Liver (tissue), 9 donors: ENCODE measurements around the gene GRAMD2B. TPM values are rescaled to one million over a fixed set of nuclear protein-coding genes. Genes with fewer than 3 reads are reported as not detected.

ENCODE experiments used
- DNase-seq: peaks from one replicate; pipeline ENCODE4 v3.0.0-alpha.2; 2017; ENCODE audit warnings: low spot score
- H3K27ac ChIP-seq, 2 donors: one replicate each; pipeline ENCODE4 v1.7.0; 2013; ENCODE audit warnings: inconsistent platforms in 2 of 2, low read length in 2 of 2, control low read depth in 1 of 2, low read depth in 1 of 2, mild to moderate bottlenecking in 1 of 2
- H3K27me3 ChIP-seq, 4 donors: one replicate each; pipeline versions ENCODE4 v1.6.1 to v1.7.0; 2013; ENCODE audit warnings: low read length in 3 of 4, inconsistent platforms in 1 of 4, mild to moderate bottlenecking in 1 of 4, moderate library complexity in 1 of 4; ENCODE audit not compliant: control insufficient read depth in 4 of 4, insufficient read depth in 4 of 4
- H3K36me3 ChIP-seq, 4 donors: one replicate each; pipeline versions ENCODE4 v1.6.1 to v1.7.0; 2013; ENCODE audit warnings: low read length in 3 of 4, mild to moderate bottlenecking in 3 of 4, low read depth in 1 of 4, moderate library complexity in 1 of 4; ENCODE audit not compliant: control insufficient read depth in 4 of 4, insufficient read depth in 3 of 4
- H3K4me1 ChIP-seq, 4 donors: one replicate each; pipeline versions ENCODE4 v1.6.1 to v1.7.0; 2013; ENCODE audit warnings: low read length in 3 of 4, mild to moderate bottlenecking in 3 of 4, moderate library complexity in 1 of 4; ENCODE audit not compliant: control insufficient read depth in 4 of 4, insufficient read depth in 4 of 4
- H3K4me3 ChIP-seq, 3 donors: one replicate each; pipeline versions ENCODE4 v1.6.1 to v1.7.0; 2013; ENCODE audit warnings: low read length in 3 of 3, control low read depth in 1 of 3, low read depth in 1 of 3, mild to moderate bottlenecking in 1 of 3
- H3K9ac ChIP-seq, 2 donors: one replicate each; pipeline ENCODE4 v1.7.0; 2013; ENCODE audit warnings: low read length in 2 of 2, mild to moderate bottlenecking in 2 of 2, moderate library complexity in 2 of 2, control low read depth in 1 of 2, low read depth in 1 of 2
- H3K9me3 ChIP-seq, 4 donors: one replicate each; pipeline versions ENCODE4 v1.6.1 to v1.7.0; 2013; ENCODE audit warnings: low read length in 3 of 4; ENCODE audit not compliant: control insufficient read depth in 4 of 4
- ATF3 ChIP-seq: IDR thresholded peaks from 2 replicates; pipeline ENCODE4 v1.6.1; 2016; ENCODE audit warnings: antibody characterized with exemption
- CTCF ChIP-seq: fragments of 150-350 bp; IDR thresholded peaks from 2 replicates; pipeline ENCODE4 v1.5.1; 2017; ENCODE audit warnings: improper control_type of control experiment, low read depth, low read length; ENCODE audit not compliant: missing input control
- EGR1 ChIP-seq, 2 donors: IDR thresholded peaks; 2 replicates each; pipeline ENCODE4 v1.6.1; 2016 to 2018; ENCODE audit warnings: antibody characterized with exemption in 2 of 2, low read depth in 2 of 2
- FOXA2 ChIP-seq: IDR thresholded peaks from 2 replicates; pipeline ENCODE4 v1.6.1; 2016; ENCODE audit warnings: antibody characterized with exemption
- GABPA ChIP-seq, 2 donors: IDR thresholded peaks in 1 of 2; conservative IDR thresholded peaks in 1 of 2; 2 replicates each; pipeline ENCODE4 v1.6.1; 2016; ENCODE audit warnings: antibody characterized with exemption in 2 of 2, mild to moderate bottlenecking in 1 of 2, moderate library complexity in 1 of 2
- HNF4A ChIP-seq, 2 donors: conservative IDR thresholded peaks; 2 replicates each; pipeline ENCODE4 v1.6.1; 2016; ENCODE audit warnings: antibody characterized with exemption in 2 of 2, mild to moderate bottlenecking in 2 of 2
- HNF4G ChIP-seq: IDR thresholded peaks from 2 replicates; pipeline ENCODE4 v1.6.1; 2016; ENCODE audit warnings: antibody characterized with exemption
- JUND ChIP-seq, 2 donors: IDR thresholded peaks; 2 replicates each; pipeline ENCODE4 v1.6.1; 2016; ENCODE audit warnings: antibody characterized with exemption in 2 of 2
- NR2F2 ChIP-seq: IDR thresholded peaks from 2 replicates; pipeline ENCODE4 v1.6.1; 2016; ENCODE audit warnings: antibody characterized with exemption
- RAD21 ChIP-seq, 2 donors: IDR thresholded peaks; 2 replicates each; pipeline ENCODE4 v1.6.1; 2016; ENCODE audit warnings: antibody characterized with exemption in 2 of 2, mild to moderate bottlenecking in 2 of 2
- REST ChIP-seq: IDR thresholded peaks from 2 replicates; pipeline ENCODE4 v1.6.1; 2016; ENCODE audit warnings: antibody characterized with exemption, mild to moderate bottlenecking
- RXRA ChIP-seq, 2 donors: IDR thresholded peaks; 2 replicates each; pipeline ENCODE4 v1.6.1; 2017 to 2018; ENCODE audit warnings: antibody characterized with exemption in 2 of 2, mild to moderate bottlenecking in 1 of 2
- SP1 ChIP-seq: IDR thresholded peaks from 2 replicates; pipeline ENCODE4 v1.6.1; 2018; ENCODE audit warnings: antibody characterized with exemption, mild to moderate bottlenecking
- TAF1 ChIP-seq: conservative IDR thresholded peaks from 2 replicates; pipeline ENCODE4 v1.6.1; 2016; ENCODE audit warnings: antibody characterized with exemption, mild to moderate bottlenecking
- YY1 ChIP-seq: IDR thresholded peaks from 2 replicates; pipeline ENCODE4 v1.6.1; 2016; ENCODE audit warnings: antibody characterized with exemption, mild to moderate bottlenecking
- ZBTB33 ChIP-seq: IDR thresholded peaks from 2 replicates; pipeline ENCODE4 v1.6.1; 2016; ENCODE audit warnings: antibody characterized with exemption
- WGBS: extraction: QIAGEN DNeasy Blood & Tissue Kit; methylation state at CpG from one replicate; pipeline ENCODE4 v1.1.7; 2013; 5-methylcytosine and 5-hydroxymethylcytosine counted together
- polyA plus RNA-seq, 2 donors: library from polyadenylated mRNA; stranded (reverse) in 1 of 2; unstranded in 1 of 2; fragments of 200-250 nt in 1 of 2; fragments of >200 nt in 1 of 2; fragmentation: Nextera tagmentation in 1 of 2; extraction: Ambion mirVana in 1 of 2; gene quantifications; one replicate each; pipeline versions ENCODE4 v1.2.1 to v1.2.3, GENCODE V29; 2013 to 2015
- total RNA-seq, 2 donors: library from RNA; depleted of rRNA; stranded (reverse); fragments of >200 nt; gene quantifications; one replicate each; pipeline ENCODE4 v1.2.3, GENCODE V29; 2014
- donor health status: healthy.
- donor health status: healthy.
- donor health status: healthy.
- donor health status: healthy.
- donor health status: healthy.

Gene GRAMD2B
- total and polyA plus RNA-seq, 4 donors = 6.5 to 24.1 (median 13.5) TPM

DNA sequence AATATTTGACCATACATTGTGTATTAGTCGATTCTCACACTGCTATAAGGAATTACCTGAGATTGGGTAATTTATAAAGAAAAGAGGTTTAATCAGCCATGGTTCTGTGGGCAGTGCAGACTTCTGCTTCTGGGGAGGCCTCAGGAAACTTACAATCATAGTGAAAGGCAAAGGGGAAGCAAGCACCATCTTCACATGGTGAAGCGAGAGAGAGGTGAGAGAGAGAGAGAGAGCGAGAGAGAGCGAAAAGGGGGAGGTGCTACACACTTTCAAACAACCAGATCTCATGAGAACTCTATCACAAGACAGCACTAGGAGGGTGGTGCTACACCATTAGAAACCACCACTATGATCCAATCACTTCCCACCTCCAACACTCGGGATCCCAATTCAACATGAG, 4.1 kb upstream of the GRAMD2B start:
- TF ChIP-seq EGR1 (IDR thresholded peaks at IDR 0.05; ENCODE audit: low read depth in 2 of 2) = no peak
- no peak for TF ChIP-seq RXRA (IDR thresholded peaks at IDR 0.05)
- TF ChIP-seq SP1 = no peak
- TF ChIP-seq GABPA (IDR thresholded peaks at IDR 0.05 in 1 of 2, conservative IDR thresholded peaks at IDR 0.05 in 1 of 2) = no peak
- TF ChIP-seq FOXA2 = no peak
- no peak overlapping the region for H3K27ac ChIP-seq
- no peak overlapping the region for H3K4me3 ChIP-seq
- peaks cover 0 to 3% (median under 1%) of the 10 kb centered on the region in 4 donors for H3K36me3 ChIP-seq
- no peaks in the 10 kb centered on the region for H3K27me3 ChIP-seq
- H3K4me1 ChIP-seq = peaks cover 0 to 13% (median 2%) of the 10 kb centered on the region in 4 donors
- no peak for DNase-seq
- H3K9ac ChIP-seq = no peak overlapping the region
- 91% methylated on average over 5 of the region's 5 CpGs for WGBS
- no peaks in the 10 kb centered on the region for H3K9me3 ChIP-seq

GRCh38 chr5:126428421-126428820, 5.2 kb downstream of the GRAMD2B start:
- no peak for DNase-seq
- H3K4me1 ChIP-seq = no peaks in the 10 kb centered on the region
- TF ChIP-seq RAD21 (IDR thresholded peaks at IDR 0.05) = no peak
- TF ChIP-seq TAF1 = no peak
- no peak for TF ChIP-seq NR2F2
- TF ChIP-seq GABPA (IDR thresholded peaks at IDR 0.05 in 1 of 2, conservative IDR thresholded peaks at IDR 0.05 in 1 of 2) = no peak
- TF ChIP-seq REST = no peak
- no peak for TF ChIP-seq YY1
- no peak for TF ChIP-seq SP1
- no peak for TF ChIP-seq HNF4G
- TF ChIP-seq JUND (IDR thresholded peaks at IDR 0.05) = no peak
- TF ChIP-seq ZBTB33 = no peak
- H3K36me3 ChIP-seq = peaks cover 0 to 6% (median 0%) of the 10 kb centered on the region in 4 donors
- H3K27me3 ChIP-seq = no peaks in the 10 kb centered on the region
- H3K27ac ChIP-seq = no peak overlapping the region
- 64% methylated on average over 2 of the region's 2 CpGs for WGBS
- H3K9ac ChIP-seq = no peak overlapping the region
- no peak overlapping the region for H3K4me3 ChIP-seq
- H3K9me3 ChIP-seq = no peaks in the 10 kb centered on the region

GRCh38 chr5:126430631-126431030, 7.4 kb downstream of the GRAMD2B start:
- Histone ChIP-seq H3K36me3 (peaks cover 0 to 8% (median 0%) of the 10 kb centered on the region in 4 donors), H3K27me3 (no peaks in the 10 kb centered on the region), H3K9ac (no peak overlapping the region), H3K9me3 (no peaks in the 10 kb centered on the region), H3K4me1 (no peaks in the 10 kb centered on the region), H3K4me3 (no peak overlapping the region), H3K27ac (no peak overlapping the region)
- DNase-seq = no peak
- TF ChIP-seq RXRA (IDR thresholded peaks at IDR 0.05) = no peak
- no peak for TF ChIP-seq NR2F2
- no peak for TF ChIP-seq HNF4G
- TF ChIP-seq REST = no peak
- TF ChIP-seq YY1 = no peak
- no peak for TF ChIP-seq EGR1 (IDR thresholded peaks at IDR 0.05; ENCODE audit: low read depth in 2 of 2)
- no peak for TF ChIP-seq ATF3
- TF ChIP-seq GABPA (IDR thresholded peaks at IDR 0.05 in 1 of 2, conservative IDR thresholded peaks at IDR 0.05 in 1 of 2) = no peak
- no peak for TF ChIP-seq CTCF
- no peak for TF ChIP-seq HNF4A (conservative IDR thresholded peaks at IDR 0.05)
